K562 (cell line): ENCODE results near the gene TRABD2B.

ENCODE experiments used
- HDAC6 ChIP-seq: IDR thresholded peaks from 2 replicates; pipeline ENCODE4 v1.6.1; 2012; ENCODE audit warnings: low read depth, mild to moderate bottlenecking, control low read depth, inconsistent platforms, low read length, moderate library complexity
- TF ChIP-seq, protein P1 (sequence below): fragments of 450-650 bp; IDR thresholded peaks from 2 replicates; pipeline ENCODE4 v1.6.1; 2017; ENCODE audit warnings: antibody characterized with exemption, mild to moderate bottlenecking
- TF ChIP-seq, protein P2 (sequence below), 3 experiments: IDR thresholded peaks in 2 of 3; conservative IDR thresholded peaks in 1 of 3; 2 replicates each; pipeline ENCODE4 v1.5.1; 2011 to 2012; ENCODE audit warnings: low read length in 3 of 3, mild to moderate bottlenecking in 3 of 3, control low read depth in 2 of 3, improper control_type of control experiment in 1 of 3, inconsistent platforms in 1 of 3, low read depth in 1 of 3, mixed read lengths in 1 of 3, moderate library complexity in 1 of 3; ENCODE audit not compliant: insufficient read depth in 2 of 3

DNA sequence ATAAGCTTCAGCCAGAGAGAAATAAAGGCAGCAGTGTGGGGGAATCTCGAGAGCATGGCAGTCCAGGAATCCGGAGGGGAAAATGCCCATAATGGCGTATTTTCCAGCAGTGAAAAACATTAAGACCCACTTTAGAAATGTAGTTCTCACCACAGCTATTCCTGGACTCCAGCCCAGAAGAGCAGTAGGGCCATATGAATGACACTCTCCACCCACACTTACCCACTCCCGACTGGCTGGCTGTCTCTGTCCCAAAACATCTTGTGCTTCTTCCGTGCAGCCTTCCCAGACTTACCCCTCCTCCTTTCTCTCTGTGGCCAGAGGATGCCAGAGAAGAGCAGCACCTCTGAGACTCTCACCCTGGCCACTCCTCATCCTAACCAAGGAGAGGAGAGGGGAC lies 56.4 kb downstream of the TRABD2B start:
- TF ChIP-seq HDAC6: no peak
- TF ChIP-seq, protein P1, sequence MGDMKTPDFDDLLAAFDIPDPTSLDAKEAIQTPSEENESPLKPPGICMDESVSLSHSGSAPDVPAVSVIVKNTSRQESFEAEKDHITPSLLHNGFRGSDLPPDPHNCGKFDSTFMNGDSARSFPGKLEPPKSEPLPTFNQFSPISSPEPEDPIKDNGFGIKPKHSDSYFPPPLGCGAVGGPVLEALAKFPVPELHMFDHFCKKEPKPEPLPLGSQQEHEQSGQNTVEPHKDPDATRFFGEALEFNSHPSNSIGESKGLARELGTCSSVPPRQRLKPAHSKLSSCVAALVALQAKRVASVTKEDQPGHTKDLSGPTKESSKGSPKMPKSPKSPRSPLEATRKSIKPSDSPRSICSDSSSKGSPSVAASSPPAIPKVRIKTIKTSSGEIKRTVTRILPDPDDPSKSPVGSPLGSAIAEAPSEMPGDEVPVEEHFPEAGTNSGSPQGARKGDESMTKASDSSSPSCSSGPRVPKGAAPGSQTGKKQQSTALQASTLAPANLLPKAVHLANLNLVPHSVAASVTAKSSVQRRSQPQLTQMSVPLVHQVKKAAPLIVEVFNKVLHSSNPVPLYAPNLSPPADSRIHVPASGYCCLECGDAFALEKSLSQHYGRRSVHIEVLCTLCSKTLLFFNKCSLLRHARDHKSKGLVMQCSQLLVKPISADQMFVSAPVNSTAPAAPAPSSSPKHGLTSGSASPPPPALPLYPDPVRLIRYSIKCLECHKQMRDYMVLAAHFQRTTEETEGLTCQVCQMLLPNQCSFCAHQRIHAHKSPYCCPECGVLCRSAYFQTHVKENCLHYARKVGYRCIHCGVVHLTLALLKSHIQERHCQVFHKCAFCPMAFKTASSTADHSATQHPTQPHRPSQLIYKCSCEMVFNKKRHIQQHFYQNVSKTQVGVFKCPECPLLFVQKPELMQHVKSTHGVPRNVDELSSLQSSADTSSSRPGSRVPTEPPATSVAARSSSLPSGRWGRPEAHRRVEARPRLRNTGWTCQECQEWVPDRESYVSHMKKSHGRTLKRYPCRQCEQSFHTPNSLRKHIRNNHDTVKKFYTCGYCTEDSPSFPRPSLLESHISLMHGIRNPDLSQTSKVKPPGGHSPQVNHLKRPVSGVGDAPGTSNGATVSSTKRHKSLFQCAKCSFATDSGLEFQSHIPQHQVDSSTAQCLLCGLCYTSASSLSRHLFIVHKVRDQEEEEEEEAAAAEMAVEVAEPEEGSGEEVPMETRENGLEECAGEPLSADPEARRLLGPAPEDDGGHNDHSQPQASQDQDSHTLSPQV: no peak
- TF ChIP-seq, protein P2, sequence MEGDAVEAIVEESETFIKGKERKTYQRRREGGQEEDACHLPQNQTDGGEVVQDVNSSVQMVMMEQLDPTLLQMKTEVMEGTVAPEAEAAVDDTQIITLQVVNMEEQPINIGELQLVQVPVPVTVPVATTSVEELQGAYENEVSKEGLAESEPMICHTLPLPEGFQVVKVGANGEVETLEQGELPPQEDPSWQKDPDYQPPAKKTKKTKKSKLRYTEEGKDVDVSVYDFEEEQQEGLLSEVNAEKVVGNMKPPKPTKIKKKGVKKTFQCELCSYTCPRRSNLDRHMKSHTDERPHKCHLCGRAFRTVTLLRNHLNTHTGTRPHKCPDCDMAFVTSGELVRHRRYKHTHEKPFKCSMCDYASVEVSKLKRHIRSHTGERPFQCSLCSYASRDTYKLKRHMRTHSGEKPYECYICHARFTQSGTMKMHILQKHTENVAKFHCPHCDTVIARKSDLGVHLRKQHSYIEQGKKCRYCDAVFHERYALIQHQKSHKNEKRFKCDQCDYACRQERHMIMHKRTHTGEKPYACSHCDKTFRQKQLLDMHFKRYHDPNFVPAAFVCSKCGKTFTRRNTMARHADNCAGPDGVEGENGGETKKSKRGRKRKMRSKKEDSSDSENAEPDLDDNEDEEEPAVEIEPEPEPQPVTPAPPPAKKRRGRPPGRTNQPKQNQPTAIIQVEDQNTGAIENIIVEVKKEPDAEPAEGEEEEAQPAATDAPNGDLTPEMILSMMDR (IDR thresholded peaks at IDR 0.05 in 2 of 3, conservative IDR thresholded peaks at IDR 0.05 in 1 of 3; ENCODE audit: insufficient read depth in 2 of 3, low read depth in 1 of 3, low read length in 3 of 3): no peak
